ENCODE results near the gene C3orf22. TPM values are rescaled to one million over a fixed set of nuclear protein-coding genes. Genes with fewer than 3 reads are reported as not detected.
A peak's percentile ranks its signal among the peaks of the same experiment; 100 is the strongest.

C3orf22 gene
- total RNA-seq, 4 donors from 2014 or later: not detected

DNA sequence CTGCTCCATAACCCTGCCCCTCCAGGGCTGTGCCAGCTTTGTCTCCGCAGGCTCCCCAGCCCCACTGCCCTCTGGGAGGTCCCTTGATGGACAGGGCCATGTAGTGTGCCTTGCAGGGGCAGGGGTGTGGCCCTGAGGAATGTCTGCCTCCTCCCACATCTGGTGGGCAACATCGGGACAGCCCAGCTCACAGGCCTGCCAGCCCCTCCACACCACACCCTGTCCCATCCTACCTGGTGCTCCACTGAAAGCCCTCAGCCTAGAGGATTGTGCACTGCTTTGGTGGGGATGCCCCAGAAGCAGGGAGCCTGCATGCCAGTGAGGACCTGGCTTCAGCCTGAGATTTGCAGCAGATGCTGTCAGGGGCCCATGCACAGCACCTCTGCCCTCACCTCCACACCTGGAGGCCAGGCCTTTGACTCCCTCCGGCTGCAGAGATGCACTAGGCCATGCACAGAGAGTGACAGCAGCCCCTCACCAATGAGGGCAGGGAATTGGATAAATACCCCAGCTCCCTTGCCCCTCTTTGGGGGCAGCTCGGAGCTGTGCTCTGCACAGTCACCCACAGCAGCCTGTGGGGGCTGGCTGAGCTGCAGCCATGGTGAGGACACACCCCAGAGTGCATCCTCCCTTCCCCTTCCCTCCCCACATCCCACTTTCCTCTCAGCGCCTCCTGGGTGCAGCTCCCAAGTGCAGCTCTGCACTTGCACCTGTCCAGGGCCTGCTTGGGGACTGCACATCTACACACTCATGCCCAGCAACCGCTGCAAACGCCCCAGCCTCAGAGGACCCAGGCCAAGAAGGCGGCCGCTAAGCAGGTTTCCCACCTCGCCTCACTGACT lies 2.7 kb downstream of the C3orf22 start:
- intact Hi-C loops (cut with DNase I; ENCODE audit: low total_unique reads): no loop called here
- Histone ChIP-seq H3K27me3 (no peaks in the 10 kb centered on the region), H3K27ac (no peak overlapping the region), H3K4me1 (no peaks in the 10 kb centered on the region), H3K4me3 (no peak overlapping the region), H3K36me3 (no peaks in the 10 kb centered on the region), H3K9me3 (no peaks in the 10 kb centered on the region)
- DNase-seq: peak; percentile 5 to 8
- TF ChIP-seq, protein P1, sequence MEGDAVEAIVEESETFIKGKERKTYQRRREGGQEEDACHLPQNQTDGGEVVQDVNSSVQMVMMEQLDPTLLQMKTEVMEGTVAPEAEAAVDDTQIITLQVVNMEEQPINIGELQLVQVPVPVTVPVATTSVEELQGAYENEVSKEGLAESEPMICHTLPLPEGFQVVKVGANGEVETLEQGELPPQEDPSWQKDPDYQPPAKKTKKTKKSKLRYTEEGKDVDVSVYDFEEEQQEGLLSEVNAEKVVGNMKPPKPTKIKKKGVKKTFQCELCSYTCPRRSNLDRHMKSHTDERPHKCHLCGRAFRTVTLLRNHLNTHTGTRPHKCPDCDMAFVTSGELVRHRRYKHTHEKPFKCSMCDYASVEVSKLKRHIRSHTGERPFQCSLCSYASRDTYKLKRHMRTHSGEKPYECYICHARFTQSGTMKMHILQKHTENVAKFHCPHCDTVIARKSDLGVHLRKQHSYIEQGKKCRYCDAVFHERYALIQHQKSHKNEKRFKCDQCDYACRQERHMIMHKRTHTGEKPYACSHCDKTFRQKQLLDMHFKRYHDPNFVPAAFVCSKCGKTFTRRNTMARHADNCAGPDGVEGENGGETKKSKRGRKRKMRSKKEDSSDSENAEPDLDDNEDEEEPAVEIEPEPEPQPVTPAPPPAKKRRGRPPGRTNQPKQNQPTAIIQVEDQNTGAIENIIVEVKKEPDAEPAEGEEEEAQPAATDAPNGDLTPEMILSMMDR (IDR thresholded peaks at IDR 0.05): no peak
- TF ChIP-seq POLR2A (IDR thresholded peaks at IDR 0.05): no peak

- Histone ChIP-seq H3K27me3 (no peaks in the 10 kb centered on the region), H3K36me3 (no peaks in the 10 kb centered on the region), H3K27ac (no peak overlapping the region), H3K4me1 (no peaks in the 10 kb centered on the region), H3K9me3 (no peaks in the 10 kb centered on the region), H3K4me3 (no peak overlapping the region)
- TF ChIP-seq POLR2A (IDR thresholded peaks at IDR 0.05): no peak
- TF ChIP-seq, protein P1 (IDR thresholded peaks at IDR 0.05): no peak
- peak; percentile 6 for DNase-seq
- intact Hi-C loops (cut with DNase I; ENCODE audit: low total_unique reads): no loop called here
Observed at GRCh38 chr3:126554560-126555525, 3.9 kb downstream of the C3orf22 start.

DNA sequence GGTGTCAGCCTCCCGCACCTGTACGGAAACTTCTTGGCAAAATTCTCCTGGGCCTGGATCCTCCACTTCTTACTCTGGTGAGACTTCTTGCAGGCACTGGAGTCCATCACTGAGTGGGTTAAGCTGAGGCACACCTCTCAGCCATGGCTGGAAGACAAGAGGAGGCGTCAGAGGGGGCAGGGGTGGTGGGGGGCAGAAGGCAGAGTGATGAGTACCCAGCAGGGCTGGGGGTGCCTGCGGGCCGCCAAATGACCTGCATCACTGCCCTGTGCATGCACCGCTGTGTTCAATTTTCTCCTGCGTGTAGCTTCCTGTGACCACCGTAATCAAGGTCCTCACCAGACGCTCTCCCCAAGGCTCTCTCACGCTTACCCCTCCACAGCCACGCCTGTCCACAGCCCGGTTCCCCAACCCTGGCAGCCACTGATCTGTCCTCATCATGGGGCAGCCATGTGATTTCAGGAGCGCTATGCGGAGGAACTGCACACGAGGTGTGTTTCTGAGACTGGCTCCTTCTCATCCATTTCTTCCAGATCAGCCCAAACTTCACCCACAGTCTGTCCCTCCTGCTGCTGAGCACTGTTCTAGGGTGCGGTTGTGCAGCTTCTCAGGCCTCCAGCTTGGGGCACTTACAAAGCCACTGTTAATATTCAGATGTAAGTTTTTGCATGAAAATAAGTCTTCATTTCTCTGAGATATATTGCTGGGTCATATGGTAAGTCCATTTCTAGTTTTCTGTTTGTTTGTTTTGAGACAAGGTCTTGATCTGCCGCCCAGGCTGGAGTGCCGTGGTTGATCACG lies 5.2 kb downstream of the C3orf22 start:
- Histone ChIP-seq H3K36me3 (no peaks in the 10 kb centered on the region), H3K9me3 (no peaks in the 10 kb centered on the region), H3K27me3 (no peaks in the 10 kb centered on the region), H3K4me3 (no peak overlapping the region), H3K27ac (no peak overlapping the region), H3K4me1 (no peaks in the 10 kb centered on the region)
- no peak for TF ChIP-seq POLR2A (IDR thresholded peaks at IDR 0.05)
- TF ChIP-seq, protein P1 (IDR thresholded peaks at IDR 0.05): no peak
- DNase-seq: peak; percentile 3 to 7
- intact Hi-C loops (cut with DNase I; ENCODE audit: low total_unique reads): no loop called here

DNA sequence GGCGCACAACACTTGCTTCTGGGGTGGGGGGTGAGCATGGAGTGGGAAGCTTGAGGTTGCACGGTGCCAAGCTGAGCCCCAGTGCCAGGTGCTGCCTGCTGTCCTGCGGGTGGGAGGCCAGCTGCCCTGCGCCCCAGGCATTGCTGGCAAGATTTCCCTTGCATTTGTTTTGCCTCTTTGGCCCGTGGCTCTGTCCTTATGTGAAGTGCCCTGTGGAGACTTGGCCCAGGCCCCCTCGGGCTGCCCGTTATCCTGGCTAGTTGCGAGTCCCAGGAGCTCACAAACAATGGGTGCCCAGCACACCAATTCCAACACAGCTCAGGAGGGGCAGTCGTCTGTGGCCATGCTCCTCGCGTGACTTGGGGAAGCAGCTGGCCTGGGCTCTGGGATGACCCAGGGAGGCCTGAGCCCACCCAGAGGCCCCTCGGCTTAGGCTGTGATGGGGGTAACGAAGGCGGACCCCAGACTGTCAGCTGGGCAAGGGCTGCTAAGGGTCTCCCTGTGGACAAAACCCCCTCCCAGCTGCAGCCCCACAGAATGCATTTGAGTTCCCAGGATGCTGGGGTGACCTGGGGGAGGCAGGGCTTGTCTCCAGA lies 5.9 kb downstream of the C3orf22 start:
- Histone ChIP-seq H3K27ac (no peak overlapping the region), H3K27me3 (no peaks in the 10 kb centered on the region), H3K9me3 (no peaks in the 10 kb centered on the region), H3K4me3 (no peak overlapping the region), H3K4me1 (no peaks in the 10 kb centered on the region), H3K36me3 (no peaks in the 10 kb centered on the region)
- intact Hi-C loops (cut with DNase I; ENCODE audit: low total_unique reads): no loop called here
- TF ChIP-seq POLR2A (IDR thresholded peaks at IDR 0.05): no peak
- TF ChIP-seq, protein P1 (IDR thresholded peaks at IDR 0.05): no peak
- DNase-seq: peak; percentile 6 to 8

Measured in uterus (tissue), 4 donors.